Occipital lobe (tissue), 2 donors: ENCODE results near the gene SBSN. TPM values are rescaled to one million over a fixed set of nuclear protein-coding genes. Genes with fewer than 3 reads are reported as not detected.

ENCODE experiments used
- DNase-seq: peaks from one replicate; lab custom pipeline; 2025; lab: John Stamatoyannopoulos, UW
- total RNA-seq: library from RNA; depleted of rRNA; stranded (reverse); fragments of >200 nt; gene quantifications from one replicate; pipeline ENCODE4 v1.2.3, GENCODE V29; 2014

Gene SBSN, protein sequence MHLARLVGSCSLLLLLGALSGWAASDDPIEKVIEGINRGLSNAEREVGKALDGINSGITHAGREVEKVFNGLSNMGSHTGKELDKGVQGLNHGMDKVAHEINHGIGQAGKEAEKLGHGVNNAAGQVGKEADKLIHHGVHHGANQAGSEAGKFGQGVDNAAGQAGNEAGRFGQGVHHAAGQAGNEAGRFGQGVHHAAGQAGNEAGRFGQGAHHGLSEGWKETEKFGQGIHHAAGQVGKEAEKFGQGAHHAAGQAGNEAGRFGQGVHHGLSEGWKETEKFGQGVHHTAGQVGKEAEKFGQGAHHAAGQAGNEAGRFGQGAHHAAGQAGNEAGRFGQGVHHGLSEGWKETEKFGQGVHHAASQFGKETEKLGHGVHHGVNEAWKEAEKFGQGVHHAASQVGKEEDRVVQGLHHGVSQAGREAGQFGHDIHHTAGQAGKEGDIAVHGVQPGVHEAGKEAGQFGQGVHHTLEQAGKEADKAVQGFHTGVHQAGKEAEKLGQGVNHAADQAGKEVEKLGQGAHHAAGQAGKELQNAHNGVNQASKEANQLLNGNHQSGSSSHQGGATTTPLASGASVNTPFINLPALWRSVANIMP
- total RNA-seq: not detected

DNA sequence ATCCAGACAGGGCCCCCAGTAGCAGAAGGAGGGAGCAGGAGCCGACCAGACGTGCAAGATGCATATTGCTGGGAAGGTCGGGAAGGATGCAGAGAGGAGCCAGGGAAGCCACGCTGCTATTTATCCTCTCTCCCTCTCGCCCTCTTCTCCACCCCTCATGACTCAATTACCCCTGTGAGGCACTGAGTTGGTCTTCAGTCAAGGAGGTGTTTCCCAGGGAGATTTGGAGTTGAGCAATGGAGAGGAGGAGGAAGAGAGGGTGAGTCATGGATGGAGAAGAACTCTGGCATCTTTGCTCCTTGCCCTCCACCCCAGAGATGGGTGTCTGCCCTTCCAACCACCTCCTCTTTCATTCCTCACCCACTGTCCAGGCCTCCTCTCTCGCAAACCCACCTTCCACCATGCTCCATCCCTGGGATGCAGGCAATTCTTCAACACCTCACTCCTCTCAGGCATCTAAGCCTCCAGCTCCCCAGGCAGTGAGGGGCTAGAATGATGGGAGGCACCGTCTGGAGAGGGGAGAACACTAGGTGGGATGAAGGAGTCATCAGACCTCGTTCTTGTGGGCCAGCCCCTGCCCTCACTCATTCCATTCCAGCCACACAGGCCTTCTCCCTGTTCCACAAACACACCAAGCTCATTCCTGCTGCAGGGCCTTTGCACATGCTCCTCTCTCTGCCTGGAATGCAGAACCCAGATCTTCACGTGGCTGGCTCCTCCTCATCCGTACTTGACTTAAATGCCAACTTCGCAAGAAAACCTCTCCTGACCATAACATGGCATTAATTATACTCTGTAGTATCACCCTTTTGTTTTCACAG lies at the start of gene SBSN:
SBSN (minus strand) TSS at position 94 of the 821 bp plus-strand sequence; CDS start at position 64, 30 bp downstream.
- no peak for DNase-seq

DNA sequence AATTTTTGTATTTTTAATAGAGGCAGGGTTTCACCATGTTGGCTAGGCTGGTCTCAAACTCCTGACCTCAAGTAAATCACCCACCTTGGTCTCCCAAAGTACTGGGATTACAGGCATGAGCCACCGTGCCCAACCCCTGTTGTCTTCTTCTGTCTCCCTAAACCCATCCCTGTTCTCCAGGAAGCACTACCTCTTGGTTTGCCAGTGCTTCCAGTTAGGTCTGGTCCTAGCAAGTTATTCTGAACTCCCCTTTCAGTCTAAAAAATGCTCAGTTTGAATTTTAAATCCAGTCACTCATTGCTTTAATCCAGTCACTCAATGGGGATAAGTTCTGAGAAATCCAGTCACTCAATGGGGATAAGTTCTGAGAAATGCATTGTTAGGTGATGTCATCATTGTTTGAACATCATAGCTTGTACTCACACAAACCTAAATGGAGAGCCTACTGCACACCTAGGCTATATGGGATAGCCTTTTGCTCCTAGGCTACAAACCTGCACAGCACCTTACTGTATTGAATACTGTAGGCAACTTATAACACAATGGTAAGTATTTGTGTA lies 43.4 kb upstream of the SBSN start:
- no peak for DNase-seq

GRCh38 chr19:35569281-35569781 lies 41.2 kb upstream of the SBSN start:
- DNase-seq: no peak

GRCh38 chr19:35566738-35567137 lies 38.6 kb upstream of the SBSN start:
- no peak for DNase-seq

GRCh38 chr19:35565016-35565856 lies 37.1 kb upstream of the SBSN start:
- DNase-seq: no peak

GRCh38 chr19:35563207-35563829 lies 35.2 kb upstream of the SBSN start, which contains the start of gene ATP4A:
ATP4A (minus strand) TSS chr19:35563658; CDS start chr19:35563629, 29 bp downstream.
- no peak for DNase-seq

DNA sequence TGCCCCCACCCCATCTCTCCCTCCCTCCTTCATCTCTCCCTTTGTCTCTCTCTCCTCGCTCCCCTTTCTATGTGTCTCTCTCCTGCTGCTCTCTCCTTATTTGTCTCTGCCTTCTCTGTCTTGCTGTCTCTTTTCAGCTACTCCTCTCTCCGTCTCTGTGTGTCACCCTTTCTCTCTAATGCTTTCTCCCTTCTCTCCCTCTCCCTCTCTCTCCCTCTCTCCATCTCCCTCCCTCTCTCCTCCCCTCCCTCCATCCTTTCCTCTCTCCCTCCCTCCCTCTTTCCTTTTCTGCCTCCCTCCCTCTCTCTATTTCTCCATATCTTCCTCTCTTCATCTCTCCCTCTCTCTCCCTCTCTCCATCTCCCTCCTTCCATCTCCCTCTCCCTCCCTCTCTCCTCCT lies 34.7 kb upstream of the SBSN start:
- no peak for DNase-seq

GRCh38 chr19:35562336-35562735 lies 34.2 kb upstream of the SBSN start:
- no peak for DNase-seq

DNA sequence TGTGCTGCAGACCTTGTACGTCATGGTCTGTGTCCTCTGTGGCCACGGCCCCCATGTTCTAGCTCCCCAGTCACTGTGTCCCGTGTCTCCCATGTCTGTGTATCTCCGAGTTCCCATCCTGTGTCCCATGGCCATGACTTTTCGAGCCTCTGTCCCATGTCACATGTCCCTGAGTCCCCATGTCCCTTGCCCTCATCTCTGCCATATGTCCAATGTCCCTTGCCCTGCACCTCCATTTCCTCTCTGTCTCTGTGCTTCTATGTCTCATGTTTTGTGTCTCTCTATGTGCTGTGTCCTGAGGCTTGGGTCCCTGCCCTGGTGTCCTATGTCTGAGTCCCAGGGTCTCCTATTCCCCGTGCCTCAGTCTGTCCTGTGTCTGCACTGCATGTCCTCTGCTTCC lies 33.3 kb upstream of the SBSN start:
- no peak for DNase-seq

DNA sequence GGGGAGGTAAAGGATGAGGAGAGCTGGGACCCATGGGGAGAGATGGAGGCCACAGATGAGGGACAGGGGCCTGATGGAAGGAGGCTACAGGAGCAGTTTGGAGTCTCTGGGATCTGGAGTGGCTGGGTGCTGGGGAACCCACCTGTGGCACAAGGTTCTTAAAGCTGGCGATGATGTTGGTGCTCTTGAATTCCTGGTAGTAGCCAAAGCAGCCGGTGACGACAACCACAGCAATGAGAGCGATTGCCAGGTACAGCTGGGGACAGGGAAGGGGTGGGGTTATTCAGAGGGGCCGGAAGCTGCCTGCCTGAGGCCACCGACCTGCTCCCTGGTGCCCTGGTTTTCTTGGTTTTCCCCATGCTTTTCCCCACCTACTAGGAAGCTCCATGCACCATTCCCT lies 32.6 kb upstream of the SBSN start:
- DNase-seq: no peak

- DNase-seq: no peak
These were observed 32.2 kb upstream of the SBSN start for GRCh38 chr19:35560271-35560670.

GRCh38 chr19:35559781-35560180 lies 31.7 kb upstream of the SBSN start:
- DNase-seq: no peak

DNA sequence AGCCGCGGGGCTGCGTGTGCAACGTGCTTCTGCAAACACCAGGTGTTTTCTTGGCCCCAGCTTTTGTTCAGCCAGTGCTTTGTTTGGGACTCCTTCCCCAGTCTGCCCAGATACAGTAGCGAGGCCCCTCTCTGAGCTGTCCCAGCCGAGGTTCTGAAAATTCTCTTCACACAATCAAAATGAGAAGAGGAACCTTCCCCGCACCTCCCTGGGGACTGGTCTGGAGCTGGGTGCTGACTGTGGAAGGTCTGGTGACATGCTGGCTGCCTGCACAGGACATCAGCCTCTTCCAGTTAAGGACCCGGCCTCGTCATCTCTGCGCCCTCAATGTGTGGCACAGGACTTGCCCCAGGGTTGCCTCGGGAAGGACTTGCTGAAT lies 31.2 kb upstream of the SBSN start:
- DNase-seq: no peak

DNA sequence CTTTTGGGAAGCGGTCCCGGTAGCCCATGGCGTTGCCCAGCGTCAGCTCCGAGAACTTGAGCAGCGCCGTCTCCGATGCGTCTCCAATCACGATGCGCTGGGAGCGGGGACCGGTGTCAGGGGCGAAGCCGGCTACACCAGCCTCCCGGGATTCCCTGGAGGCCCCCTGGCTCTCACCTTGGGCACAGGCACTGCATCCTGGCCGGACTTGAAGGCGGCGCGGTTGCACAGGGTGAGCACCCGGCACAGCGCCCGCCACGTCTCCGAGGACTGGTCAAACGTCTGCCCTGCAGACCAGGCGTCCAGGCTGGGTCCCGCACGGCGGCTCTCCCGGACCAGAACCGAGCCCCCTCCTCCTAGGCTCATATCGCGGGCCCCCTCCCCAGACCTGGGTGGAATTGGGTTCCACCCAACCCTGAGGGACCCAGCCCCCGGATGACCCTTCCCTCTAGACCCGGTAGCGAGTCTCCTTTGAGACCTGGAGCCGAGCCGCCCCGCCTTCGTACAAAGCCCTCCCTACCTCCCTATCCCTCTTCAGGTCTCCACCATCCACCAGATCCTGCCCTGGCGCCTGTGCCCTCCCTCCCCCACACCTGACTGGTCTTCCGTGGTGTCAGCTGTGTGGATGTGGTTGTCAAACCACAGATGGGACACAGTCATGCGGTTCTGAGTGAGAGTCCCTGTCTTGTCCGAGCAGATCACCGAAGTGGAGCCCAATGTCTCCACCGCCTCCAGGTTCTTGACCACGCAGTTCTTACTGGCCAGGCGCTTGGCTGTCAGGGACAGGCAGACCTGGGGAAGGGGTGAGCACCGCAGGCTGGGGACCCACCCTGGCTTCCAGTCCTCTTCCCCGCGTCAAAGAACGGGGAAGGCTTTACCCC lies 30.5 kb upstream of the SBSN start:
- no peak for DNase-seq

DNA sequence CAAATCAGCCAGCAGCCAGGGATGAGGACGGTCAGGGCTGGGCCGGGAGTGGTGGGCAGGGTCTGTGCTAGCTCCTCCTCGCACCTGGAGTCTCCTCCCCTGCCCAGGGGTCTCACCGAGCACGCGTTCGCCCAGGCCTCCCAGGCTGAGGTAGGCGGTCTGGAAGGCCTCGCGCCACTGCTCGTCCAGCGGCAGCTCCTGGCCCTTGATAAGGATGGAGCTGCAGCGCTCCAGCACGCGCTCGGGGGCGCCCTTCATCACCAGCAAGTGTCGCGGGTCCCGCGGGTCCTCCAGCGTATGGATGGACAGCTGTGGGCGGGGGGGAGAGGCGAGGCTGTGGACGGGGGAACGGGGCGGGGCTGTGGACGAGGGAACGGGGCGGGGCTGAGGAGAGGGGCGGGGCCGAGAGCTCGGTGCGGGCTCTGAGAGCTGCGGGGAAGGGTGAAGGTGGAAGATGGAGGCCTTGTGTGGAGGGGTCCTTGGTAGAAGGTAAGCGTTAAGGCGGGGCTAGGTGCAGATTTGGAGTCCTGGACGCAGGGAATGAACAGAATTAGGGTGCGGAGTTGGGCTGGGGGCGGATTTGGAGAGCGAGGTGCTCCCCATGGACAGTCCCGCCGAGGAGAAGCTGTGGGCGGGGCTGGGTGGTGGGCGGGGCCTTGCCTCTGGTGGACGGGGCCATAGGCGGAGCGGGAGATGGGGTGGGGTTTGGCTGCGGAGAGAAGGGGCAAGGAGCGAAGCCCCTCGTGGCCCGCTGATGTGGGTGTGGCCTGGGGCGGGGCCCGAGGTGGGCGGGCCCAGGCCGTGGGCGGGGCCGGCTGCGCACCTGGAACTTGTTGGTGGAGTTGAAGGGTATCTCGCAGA lies 29.7 kb upstream of the SBSN start:
- no peak for DNase-seq

DNA sequence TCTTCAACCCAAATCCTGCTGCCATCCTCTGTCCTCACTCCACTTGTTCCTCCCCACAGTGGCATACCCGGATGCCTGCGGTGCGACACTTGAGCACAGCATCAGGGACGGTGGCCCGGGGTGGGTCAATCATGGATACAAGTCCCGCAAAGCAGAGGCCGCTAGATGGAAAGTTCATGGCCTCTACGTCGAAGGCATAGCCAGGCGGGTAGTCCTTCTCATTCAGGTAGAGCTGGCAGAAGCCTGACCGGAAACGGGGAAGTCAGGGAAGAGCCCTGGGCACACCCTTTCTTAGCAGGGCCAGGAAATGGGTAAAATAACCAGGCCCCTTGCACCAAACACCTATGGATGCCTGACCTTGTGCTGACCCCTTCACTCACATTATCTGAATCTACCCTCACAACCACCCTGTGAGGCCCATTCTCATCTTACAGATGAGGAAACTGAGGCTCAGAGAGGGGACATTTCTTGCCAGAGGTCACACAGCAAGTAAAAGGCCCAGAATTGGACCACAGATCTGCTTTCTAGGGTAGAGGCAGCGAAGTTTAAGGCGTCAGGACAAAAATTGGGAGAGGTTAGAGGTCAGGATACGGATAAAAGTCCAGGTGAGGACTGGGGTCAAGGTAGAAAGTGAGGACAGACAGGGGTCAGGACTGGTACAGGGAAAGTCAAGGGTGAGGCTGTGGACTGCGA lies 28.9 kb upstream of the SBSN start:
- no peak for DNase-seq

- DNase-seq: no peak
These were observed 28.0 kb upstream of the SBSN start for GRCh38 chr19:35556025-35556590.
